SK-MEL-5 (cell line): Measurements from ENCODE around the gene SAMD11. TPM values are rescaled to one million over a fixed set of nuclear protein-coding genes. Genes with fewer than 3 reads are reported as not detected.

ENCODE experiments used
- DNase-seq: peaks from one replicate; pipeline ENCODE4 v3.0.0-alpha.2; 2016; ENCODE audit warnings: low read depth, low spot score
- in situ Hi-C: cut with HindIII; loops from 2 replicates; pipeline ENCODE4 v1.10.0; 2016; ENCODE audit warnings: low sequenced_read_pairs, high pct_unique_total_duplicates, low pct_unique_long_range_greater_than_20kb
- total RNA-seq: library from RNA; depleted of rRNA; stranded (reverse); fragments of >200 nt; shearing (Covaris generic); gene quantifications from 2 replicates; pipeline ENCODE4 v1.2.3, GENCODE V29; 2014

Gene SAMD11
- total RNA-seq, 1 experiment from 2014 or later, result not detected

GRCh38 chr1:924656-925560, 1.2 kb downstream of the SAMD11 start:
- DNase-seq, result no peak
- in situ Hi-C loops, result no loop called here

GRCh38 chr1:925561-926421, 2.1 kb downstream of the SAMD11 start:
- no peak for DNase-seq
- in situ Hi-C loops, result no loop called here

GRCh38 chr1:927234-927633, 3.5 kb downstream of the SAMD11 start:
- DNase-seq, result no peak
- in situ Hi-C loops, result no loop called here

GRCh38 chr1:927748-928147, 4.0 kb downstream of the SAMD11 start:
- in situ Hi-C loops, result no loop called here
- no peak for DNase-seq

- in situ Hi-C loops, result no loop called here
- DNase-seq, result no peak
Measured at GRCh38 chr1:928825-929661, 5.3 kb downstream of the SAMD11 start.

GRCh38 chr1:929712-930632, 6.2 kb downstream of the SAMD11 start:
- no peak for DNase-seq
- in situ Hi-C loops, result no loop called here

GRCh38 chr1:930633-931138, 7.0 kb downstream of the SAMD11 start:
- in situ Hi-C loops, result no loop called here
- DNase-seq, result no peak

- in situ Hi-C loops, result no loop called here
- DNase-seq, result no peak
Measured at GRCh38 chr1:931380-932172, 7.9 kb downstream of the SAMD11 start.

GRCh38 chr1:932173-932510, 8.4 kb downstream of the SAMD11 start:
- no peak for DNase-seq
- in situ Hi-C loops, result no loop called here

GRCh38 chr1:932776-933602, 9.3 kb downstream of the SAMD11 start:
- DNase-seq, result no peak
- in situ Hi-C loops, result no loop called here

GRCh38 chr1:933603-933940, 9.8 kb downstream of the SAMD11 start:
- in situ Hi-C loops, result no loop called here

GRCh38 chr1:934991-935750, 11.4 kb downstream of the SAMD11 start:
- DNase-seq, result no peak
- in situ Hi-C loops, result no loop called here

More at GRCh38 chr1:933603-933940, 9.8 kb downstream of the SAMD11 start:
- DNase-seq, result no peak

- in situ Hi-C loops, result no loop called here
- no peak for DNase-seq
Measured at GRCh38 chr1:935751-936231, 12.1 kb downstream of the SAMD11 start.

- no peak for DNase-seq
- in situ Hi-C loops, result no loop called here
Measured at GRCh38 chr1:936348-937264, 12.9 kb downstream of the SAMD11 start.
